SK-N-SH (cell line): ENCODE data around the gene MRPS27. TPM values are rescaled to one million over a fixed set of nuclear protein-coding genes. Genes with fewer than 3 reads are reported as not detected.

Source experiments
- polyA plus RNA-seq, 3 experiments: library from polyadenylated mRNA; depleted of rRNA; stranded (reverse); fragments of >200 nt; gene quantifications; 2 replicates each; pipeline ENCODE4 v1.2.3, GENCODE V29; 2012
- small RNA-seq, 7 experiments: library from RNA; depleted of rRNA; stranded (forward); fragments of <200 nt; gene quantifications; one replicate each; pipeline ENCODE3, GENCODE V24; 2012

Gene MRPS27
- polyA plus RNA-seq, 1 of the 3 experiments (the other 2 are of a cell fraction) = 37.5 TPM

Small RNAs within 50 kb of the gene (small RNA-seq; reads per million reads assigned to genes)
- gene MIR4803 (0 to 13.0 (median 4.7) reads per million in 7 experiments), gene RN7SL153P (0 reads per million in 7 experiments)

Other genes with a start within 250 kb of the MRPS27 start
- gene MAP1B, start 212.8 kb downstream of the MRPS27 start, polyA plus RNA-seq (2012; rRNA removed) = 47.5 and 48.5 TPM in 2 replicates
- 6.7 and 8.6 TPM in 2 replicates for gene PTCD2, start 133 bp upstream of the MRPS27 start, polyA plus RNA-seq (2012; rRNA removed)
- not detected in 2 replicates for gene ZNF366, start 187.2 kb upstream of the MRPS27 start, polyA plus RNA-seq (2012; rRNA removed)